ENCODE measurements around the gene PPM1M.

Gene PPM1M

GRCh38 chr3:52293491-52294319 lies 48.1 kb downstream of the PPM1M start:
- DNase-seq (ENCODE audit: extremely low read depth in 1 of 2, low read depth in 1 of 2), result no peak

DNA sequence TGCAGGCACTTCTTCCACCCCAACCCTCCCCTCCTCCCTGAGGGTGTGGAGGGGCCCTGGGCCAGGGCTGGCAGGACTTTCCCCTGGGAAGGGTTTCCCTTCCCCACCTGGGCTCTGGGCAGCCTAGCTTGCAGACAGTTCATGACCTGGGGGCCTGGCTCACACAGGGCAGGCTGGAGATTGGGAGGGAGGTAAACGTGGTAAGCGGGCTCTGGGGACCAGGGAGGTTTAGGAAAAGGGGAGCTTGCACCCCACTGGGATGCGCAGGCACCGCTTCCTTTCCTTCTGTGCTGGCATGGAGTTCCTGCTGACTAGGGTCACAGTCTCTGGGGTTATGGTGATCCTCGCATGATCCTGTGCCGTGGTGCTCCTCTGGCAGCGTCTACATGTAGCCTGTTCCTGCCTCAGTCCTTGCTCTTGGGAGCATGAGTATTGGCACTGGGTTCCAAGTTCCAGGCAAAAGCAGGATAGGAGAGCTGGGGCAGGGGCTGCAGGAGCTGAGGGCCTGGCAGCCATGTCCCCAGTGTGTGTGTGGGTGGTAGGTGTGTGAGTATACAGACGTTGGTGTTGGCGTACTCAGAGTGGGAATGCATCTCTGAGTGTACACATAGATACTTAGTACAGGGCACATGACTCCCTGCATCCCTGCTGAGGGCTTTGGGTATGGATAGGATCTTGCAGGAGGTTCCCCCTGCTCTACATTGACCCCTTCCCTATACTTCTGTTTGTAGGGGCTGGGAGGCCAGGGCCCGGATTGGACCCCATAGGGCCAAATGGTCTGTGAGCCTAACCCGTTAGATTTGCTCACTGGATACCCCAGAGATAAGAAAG lies 49.0 kb downstream of the PPM1M start:
- no peak for DNase-seq (ENCODE audit: extremely low read depth in 1 of 2, low read depth in 1 of 2)

GRCh38 chr3:52295671-52296208 lies 50.2 kb downstream of the PPM1M start:
- DNase-seq (ENCODE audit: extremely low read depth in 1 of 2, low read depth in 1 of 2), result no peak

- no peak for DNase-seq (ENCODE audit: extremely low read depth in 1 of 2, low read depth in 1 of 2)
Measured at GRCh38 chr3:52297242-52298148, 51.9 kb downstream of the PPM1M start.

GRCh38 chr3:52298149-52299098 lies 52.9 kb downstream of the PPM1M start:
- DNase-seq (ENCODE audit: extremely low read depth in 1 of 2, low read depth in 1 of 2), result no peak

DNA sequence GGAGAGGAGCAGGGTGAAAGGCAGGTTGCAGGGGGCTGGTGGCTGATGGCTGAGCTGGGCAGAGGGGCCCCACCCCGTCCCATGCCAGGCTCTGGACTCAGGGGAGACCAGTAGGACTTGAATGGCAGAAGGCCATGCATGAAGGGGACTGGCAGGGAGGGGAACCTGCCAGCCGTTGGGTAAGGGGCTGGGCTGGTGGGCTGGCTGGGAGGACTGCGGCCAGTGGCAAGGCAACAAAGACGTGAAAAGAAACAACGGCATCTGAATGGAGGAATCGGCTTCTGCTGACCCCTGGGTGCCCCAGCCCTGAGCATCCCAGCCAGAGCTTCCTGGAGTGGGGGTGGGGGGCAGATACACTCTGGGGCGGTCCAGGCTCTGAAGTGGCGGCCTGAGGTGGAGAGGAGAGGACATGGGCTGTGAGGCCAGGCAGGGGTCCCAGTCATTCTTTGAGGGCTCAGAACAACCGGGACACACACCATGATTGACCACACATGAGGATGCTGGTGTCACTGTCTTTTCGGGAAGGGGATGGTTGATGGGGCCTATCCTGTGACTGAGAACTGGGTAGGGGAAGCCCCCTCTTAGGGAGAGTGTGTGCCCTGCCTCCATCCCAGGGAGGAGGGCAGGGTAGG lies 53.8 kb downstream of the PPM1M start:
- DNase-seq (ENCODE audit: extremely low read depth in 1 of 2, low read depth in 1 of 2), result no peak
